T follicular helper cell (primary cell): ENCODE data around the gene FSD2.
A peak's percentile ranks its signal among the peaks of the same experiment; 100 is the strongest.

ENCODE experiments used
- DNase-seq: peaks from one replicate; pipeline ENCODE4 v3.0.0-alpha.2; 2020; ENCODE audit warnings: low read depth
- total RNA-seq, 2 experiments: gene quantifications; one replicate each; lab custom pipeline; 2026; lab: John Stamatoyannopoulos, UW

Gene FSD2
- total RNA-seq: 0 reads per million in 2 experiments

- DNase-seq: no peak
These were observed at the start of gene FSD2 for GRCh38 chr15:82805994-82806406. FSD2 (minus strand) TSS chr15:82806069; CDS start chr15:82787390, 18,679 bp downstream.

GRCh38 chr15:82854554-82854953 lies 48.7 kb upstream of the FSD2 start:
- DNase-seq: no peak

- DNase-seq: no peak
These were observed 47.2 kb upstream of the FSD2 start for GRCh38 chr15:82852941-82853561.

GRCh38 chr15:82851981-82852511 lies 46.2 kb upstream of the FSD2 start:
- no peak for DNase-seq

- DNase-seq: no peak
These were observed 45.5 kb upstream of the FSD2 start for GRCh38 chr15:82851306-82851850.

- DNase-seq: no peak
These were observed 44.9 kb upstream of the FSD2 start for GRCh38 chr15:82850731-82851130.

GRCh38 chr15:82849556-82850512 lies 44.0 kb upstream of the FSD2 start:
- DNase-seq: peak; percentile 13

- no peak for DNase-seq
These were observed 42.5 kb upstream of the FSD2 start for GRCh38 chr15:82848241-82848993.

- no peak for DNase-seq
These were observed 41.8 kb upstream of the FSD2 start for GRCh38 chr15:82847703-82848102.

GRCh38 chr15:82846621-82847020 lies 40.8 kb upstream of the FSD2 start:
- DNase-seq: no peak

- no peak for DNase-seq
These were observed 39.8 kb upstream of the FSD2 start for GRCh38 chr15:82845686-82846085.

- no peak for DNase-seq
These were observed 37.7 kb upstream of the FSD2 start for GRCh38 chr15:82843566-82843965.

- DNase-seq: no peak
These were observed 34.3 kb upstream of the FSD2 start for GRCh38 chr15:82840166-82840565.

GRCh38 chr15:82839136-82839535 lies 33.3 kb upstream of the FSD2 start:
- DNase-seq: no peak

- no peak for DNase-seq
These were observed 32.3 kb upstream of the FSD2 start for GRCh38 chr15:82838096-82838735.

GRCh38 chr15:82835391-82835917 lies 29.6 kb upstream of the FSD2 start:
- no peak for DNase-seq

GRCh38 chr15:82833362-82833682 lies 27.5 kb upstream of the FSD2 start:
- no peak for DNase-seq

GRCh38 chr15:82832601-82833361 lies 26.9 kb upstream of the FSD2 start:
- DNase-seq: no peak

- DNase-seq: no peak
These were observed 26.2 kb upstream of the FSD2 start for GRCh38 chr15:82831894-82832600.
